HUES6 (cell line): ENCODE results near the gene OTUD6A.

Source experiments
- H3K27ac ChIP-seq: 2 replicates; pipeline ENCODE4 v1.7.0; 2013; ENCODE audit warnings: low read depth, mild to moderate bottlenecking, low read length, inconsistent platforms
- H3K27me3 ChIP-seq: 2 replicates; pipeline ENCODE4 v1.6.1; 2013; ENCODE audit warnings: low read length; ENCODE audit not compliant: control insufficient read depth, insufficient read depth
- H3K36me3 ChIP-seq: 2 replicates; pipeline ENCODE4 v1.6.1; 2013; ENCODE audit warnings: low read length; ENCODE audit not compliant: control insufficient read depth, insufficient read depth
- H3K4me1 ChIP-seq: 2 replicates; pipeline ENCODE4 v1.6.1; 2013; ENCODE audit warnings: low read length; ENCODE audit not compliant: control insufficient read depth, insufficient read depth
- H3K4me3 ChIP-seq: 2 replicates; pipeline ENCODE4 v1.5.1; 2013; ENCODE audit warnings: low read depth, low read length
- H3K9ac ChIP-seq: one replicate; pipeline ENCODE4 v1.6.1; 2013; ENCODE audit warnings: mild to moderate bottlenecking, low read length
- H3K9me3 ChIP-seq: 2 replicates; pipeline ENCODE4 v1.6.1; 2013; ENCODE audit warnings: low read depth, low read length; ENCODE audit not compliant: control insufficient read depth, insufficient read depth

Gene OTUD6A

DNA sequence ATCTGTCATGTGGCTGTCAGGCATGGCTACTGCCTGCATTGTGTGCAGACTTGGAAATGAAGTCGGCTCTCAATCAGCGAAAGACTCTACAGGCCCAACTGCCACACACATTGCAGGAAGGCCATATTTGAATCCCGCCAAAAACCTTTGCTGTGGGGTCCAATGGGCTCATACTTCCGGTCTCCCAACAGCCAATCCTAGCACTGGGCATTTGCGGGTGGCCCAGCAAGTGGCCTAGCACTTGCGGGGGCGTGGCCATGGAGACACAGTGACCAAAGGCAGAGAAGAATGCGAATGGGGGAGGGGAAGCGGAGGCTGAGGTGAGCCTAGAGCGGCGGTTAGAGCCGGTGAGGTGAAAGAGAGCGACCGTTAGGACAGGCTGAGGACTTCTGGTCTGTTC, at the start of gene OTUD6A:
Gene OTUD6A (plus strand): TSS at position 382 of the 400 bp plus-strand sequence. CDS start 68 bp downstream, outside the sequence.
- Histone ChIP-seq H3K4me1 (no peaks in the 10 kb centered on the region), H3K9ac (no peak within 1 kb of the TSS), H3K36me3 (no peaks in the 10 kb centered on the region), H3K27ac (no peak within 1 kb of the TSS), H3K9me3 (peaks cover 16% of the 10 kb centered on the region), H3K27me3 (peaks cover 4% of the 10 kb centered on the region; the same call in 1 of the 2 replicates), H3K4me3 (no peak within 1 kb of the TSS)

GRCh38 chrX:70012756-70013155, 49.5 kb upstream of the OTUD6A start:
- Histone ChIP-seq H3K27me3 (no peaks in the 10 kb centered on the region), H3K9me3 (peaks cover 6% of the 10 kb centered on the region), H3K36me3 (no peaks in the 10 kb centered on the region), H3K27ac (no peak overlapping the region), H3K9ac (no peak overlapping the region), H3K4me3 (no peak overlapping the region), H3K4me1 (peaks cover 12% of the 10 kb centered on the region; the same call in 1 of the 2 replicates)

DNA sequence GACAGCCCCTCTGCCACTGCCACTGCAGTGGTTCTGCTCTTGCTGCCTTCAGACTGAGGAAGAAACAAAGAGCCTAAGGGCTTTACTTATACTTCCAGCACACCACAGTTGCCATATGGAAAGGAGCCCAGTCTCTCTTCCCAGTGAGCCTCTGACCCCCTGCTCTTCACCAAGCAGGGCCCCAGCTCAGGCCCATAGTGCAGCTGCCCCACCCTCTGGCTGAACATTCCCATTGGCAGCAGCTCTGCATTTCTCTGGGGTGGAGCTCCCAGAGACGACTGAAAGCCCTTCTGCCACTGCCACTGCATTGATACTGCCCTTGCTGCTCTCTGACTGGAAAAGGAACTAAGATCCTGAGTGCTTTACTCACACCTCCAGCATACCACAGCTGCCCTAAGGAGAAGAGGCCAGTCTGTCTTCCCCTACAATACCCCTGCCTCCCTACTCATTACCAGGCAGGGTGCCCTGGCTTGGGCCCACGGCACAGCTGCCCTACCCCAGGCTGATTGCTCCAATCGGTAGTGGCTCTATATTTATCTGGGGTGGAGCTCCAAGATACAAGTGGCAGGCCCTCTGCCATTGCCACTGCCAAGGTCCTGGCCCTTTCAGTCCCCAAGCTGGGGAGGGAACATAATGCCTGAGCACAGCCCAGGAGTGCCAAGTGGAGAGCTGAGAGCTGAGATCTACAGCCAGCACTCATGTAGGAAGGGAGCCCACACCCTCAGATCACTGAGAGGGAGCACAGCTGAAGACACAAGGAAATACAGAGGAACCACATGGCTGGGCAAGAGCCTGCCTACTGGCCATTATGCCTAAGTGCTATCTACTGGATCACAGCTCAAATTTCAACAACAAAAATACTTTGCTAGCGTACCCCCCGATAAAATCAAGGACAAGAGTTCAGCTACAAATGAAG, 48.5 kb upstream of the OTUD6A start:
- H3K9me3 ChIP-seq, result peaks cover 10% of the 10 kb centered on the region
- no peaks in the 10 kb centered on the region for H3K27me3 ChIP-seq
- peaks cover 12% of the 10 kb centered on the region; the same call in 1 of the 2 replicates for H3K4me1 ChIP-seq
- H3K4me3 ChIP-seq, result no peak overlapping the region
- no peak overlapping the region for H3K27ac ChIP-seq
- H3K9ac ChIP-seq, result no peak overlapping the region
- no peaks in the 10 kb centered on the region for H3K36me3 ChIP-seq

GRCh38 chrX:70016513-70016912, 45.7 kb upstream of the OTUD6A start:
- H3K4me1 ChIP-seq, result peaks cover 12% of the 10 kb centered on the region; the same call in 1 of the 2 replicates
- H3K36me3 ChIP-seq, result no peaks in the 10 kb centered on the region
- no peak overlapping the region for H3K27ac ChIP-seq
- no peak overlapping the region for H3K4me3 ChIP-seq
- H3K9me3 ChIP-seq, result peaks cover 15% of the 10 kb centered on the region
- no peak overlapping the region for H3K9ac ChIP-seq
- H3K27me3 ChIP-seq, result no peaks in the 10 kb centered on the region

DNA sequence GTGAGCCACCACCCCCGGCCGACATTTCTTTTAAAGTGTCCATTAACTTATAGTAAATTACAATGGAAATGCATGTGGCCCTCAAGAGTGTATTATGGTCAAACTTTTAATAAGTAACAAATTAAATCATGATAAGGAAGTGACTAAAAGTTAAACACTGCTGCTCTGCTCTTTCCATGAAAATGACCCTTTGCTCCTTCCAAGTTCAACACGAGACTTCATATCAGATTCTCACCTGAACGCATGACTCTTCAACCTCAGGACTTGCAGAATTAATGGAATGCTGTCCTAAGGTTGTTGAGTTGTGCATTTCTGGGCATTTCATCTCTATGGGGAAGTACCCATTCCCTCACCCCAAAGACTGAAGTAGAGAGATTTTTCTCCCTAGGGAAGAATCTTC, 39.6 kb upstream of the OTUD6A start:
- Histone ChIP-seq H3K9ac (no peak overlapping the region), H3K36me3 (no peaks in the 10 kb centered on the region), H3K27ac (no peak overlapping the region), H3K27me3 (no peaks in the 10 kb centered on the region), H3K4me3 (no peak overlapping the region), H3K9me3 (peaks cover 9% of the 10 kb centered on the region), H3K4me1 (peaks cover 8% of the 10 kb centered on the region; the same call in 1 of the 2 replicates)

DNA sequence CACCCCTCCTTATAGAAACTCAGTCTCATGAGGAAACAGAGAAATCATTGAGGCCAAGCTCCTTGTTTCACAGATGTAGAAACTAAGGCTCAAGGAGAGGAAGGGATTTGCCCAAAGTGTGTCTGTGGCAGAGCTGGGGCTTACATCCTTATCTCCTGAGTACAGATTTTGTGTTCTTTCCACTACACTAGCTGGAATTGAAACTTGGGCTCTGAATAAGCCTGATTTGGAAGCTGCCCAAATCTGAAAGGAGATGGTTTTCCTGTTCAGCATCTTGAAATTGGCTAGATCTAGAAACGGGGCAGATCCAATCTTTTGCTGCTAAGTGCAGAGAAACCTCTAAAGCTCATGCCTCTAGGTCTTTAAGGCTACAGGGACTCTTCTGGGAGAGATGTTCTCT, 36.8 kb upstream of the OTUD6A start:
- Histone ChIP-seq H3K36me3 (no peaks in the 10 kb centered on the region), H3K27me3 (no peaks in the 10 kb centered on the region), H3K27ac (no peak overlapping the region), H3K4me1 (peaks cover 22% of the 10 kb centered on the region; the same call in 1 of the 2 replicates), H3K9me3 (no peaks in the 10 kb centered on the region; the same call in 1 of the 2 replicates), H3K9ac (no peak overlapping the region), H3K4me3 (no peak overlapping the region)

GRCh38 chrX:70026112-70026850, 36.0 kb upstream of the OTUD6A start:
- Histone ChIP-seq H3K9me3 (no peaks in the 10 kb centered on the region; the same call in 1 of the 2 replicates), H3K4me1 (peaks cover 22% of the 10 kb centered on the region; the same call in 1 of the 2 replicates), H3K27ac (no peak overlapping the region), H3K9ac (no peak overlapping the region), H3K4me3 (no peak overlapping the region), H3K36me3 (no peaks in the 10 kb centered on the region), H3K27me3 (no peaks in the 10 kb centered on the region)

- Histone ChIP-seq H3K36me3 (no peaks in the 10 kb centered on the region), H3K27me3 (no peaks in the 10 kb centered on the region), H3K4me1 (peaks cover 22% of the 10 kb centered on the region; the same call in 1 of the 2 replicates)
Observed at GRCh38 chrX:70026851-70027200, 35.4 kb upstream of the OTUD6A start.

GRCh38 chrX:70029863-70030262, 32.4 kb upstream of the OTUD6A start:
- H3K9ac ChIP-seq, result no peak overlapping the region
- H3K27ac ChIP-seq, result no peak overlapping the region
- no peak overlapping the region for H3K4me3 ChIP-seq
- H3K36me3 ChIP-seq, result no peaks in the 10 kb centered on the region
- H3K27me3 ChIP-seq, result no peaks in the 10 kb centered on the region
- H3K4me1 ChIP-seq, result peaks cover 27% of the 10 kb centered on the region
- H3K9me3 ChIP-seq, result no peaks in the 10 kb centered on the region; the same call in 1 of the 2 replicates

More at GRCh38 chrX:70026851-70027200, 35.4 kb upstream of the OTUD6A start:
- no peak overlapping the region for H3K27ac ChIP-seq
- no peak overlapping the region for H3K4me3 ChIP-seq
- no peak overlapping the region for H3K9ac ChIP-seq
- H3K9me3 ChIP-seq, result no peaks in the 10 kb centered on the region; the same call in 1 of the 2 replicates

DNA sequence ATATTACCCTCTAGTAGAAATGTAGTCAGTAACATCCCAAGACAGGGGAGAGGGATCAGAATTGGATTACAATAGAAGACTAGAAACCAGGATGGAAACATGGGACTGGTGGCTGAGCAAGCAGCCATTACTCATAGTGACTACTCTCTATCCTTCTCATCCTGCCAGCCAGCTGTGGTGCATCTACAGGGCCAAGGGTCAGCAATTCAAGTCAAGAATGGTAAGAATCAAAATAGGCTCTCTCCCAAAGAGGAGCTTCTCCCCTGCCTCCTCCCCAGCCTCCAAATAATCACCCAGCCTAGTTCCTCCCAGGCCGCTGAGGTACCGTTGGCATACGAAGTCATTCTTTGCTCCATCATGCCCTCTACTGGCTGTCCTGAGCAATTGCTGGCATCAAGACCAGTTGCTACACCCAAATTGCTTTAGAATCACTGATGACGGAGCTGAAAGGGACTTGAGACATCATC, 31.9 kb upstream of the OTUD6A start:
- Histone ChIP-seq H3K4me3 (no peak overlapping the region), H3K27me3 (no peaks in the 10 kb centered on the region), H3K27ac (no peak overlapping the region), H3K9ac (no peak overlapping the region), H3K4me1 (peaks cover 27% of the 10 kb centered on the region), H3K36me3 (peaks cover 3% of the 10 kb centered on the region; the same call in 1 of the 2 replicates), H3K9me3 (peaks cover 3% of the 10 kb centered on the region; the same call in 1 of the 2 replicates)
